Measurements from ENCODE around the gene SEC24D. TPM values are rescaled to one million over a fixed set of nuclear protein-coding genes. Genes with fewer than 3 reads are reported as not detected.

Gene SEC24D
- total RNA-seq, 1 experiment from 2014 or later: 63.1 TPM

DNA sequence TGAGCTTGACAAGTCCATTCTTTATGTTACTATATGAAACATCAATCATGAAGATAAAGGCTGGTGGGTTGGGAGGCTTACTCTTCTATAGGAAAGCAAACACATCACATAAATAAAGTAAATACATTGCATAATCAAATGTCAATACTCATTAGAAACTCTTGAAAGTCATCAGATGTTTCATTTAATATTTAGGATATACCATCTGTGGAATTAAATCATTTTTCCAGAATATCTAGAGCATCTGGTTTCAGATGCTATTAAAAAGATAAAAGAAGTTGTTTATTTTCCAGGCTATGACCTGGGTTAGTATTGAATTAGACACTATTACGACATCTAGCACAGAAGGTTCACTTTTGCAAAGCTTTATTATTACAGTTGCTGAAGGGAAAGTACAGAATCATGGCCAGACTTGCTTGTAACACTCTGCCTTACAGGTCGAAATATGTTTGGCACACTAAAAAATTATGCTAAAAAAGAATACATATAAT, 78.1 kb downstream of the SEC24D start:
- Mint-ChIP-seq H3K4me1 (peaks cover 20% of the 10 kb centered on the region), H3K27me3 (ENCODE audit: low read depth) (no peaks in the 10 kb centered on the region), H3K9me3 (no peaks in the 10 kb centered on the region), H3K36me3 (peaks cover 1% of the 10 kb centered on the region), H3K27ac (no peak overlapping the region), H3K4me3 (no peak overlapping the region)
- DNase-seq (ENCODE audit: low spot score) (no peak), ATAC-seq (no peak)
- CTCF ChIA-PET: no interaction called here
- POLR2A ChIA-PET: no interaction called here
- TF ChIP-seq ETV6 (CRISPR knock-in tag; IDR thresholded peaks at IDR 0.05) (no peak), SOX15 (CRISPR knock-in tag; IDR thresholded peaks at IDR 0.05) (no peak), SMAD4 (CRISPR knock-in tag; IDR thresholded peaks at IDR 0.05) (no peak), ZNF317 (CRISPR knock-in tag; IDR thresholded peaks at IDR 0.05; ENCODE audit: borderline replicate concordance, low read depth) (no peak), ZNF416 (CRISPR knock-in tag; IDR thresholded peaks at IDR 0.05) (no peak), SMAD3 (CRISPR knock-in tag; IDR thresholded peaks at IDR 0.05; ENCODE audit: borderline replicate concordance) (no peak)
- TF ChIP-seq, protein P1, sequence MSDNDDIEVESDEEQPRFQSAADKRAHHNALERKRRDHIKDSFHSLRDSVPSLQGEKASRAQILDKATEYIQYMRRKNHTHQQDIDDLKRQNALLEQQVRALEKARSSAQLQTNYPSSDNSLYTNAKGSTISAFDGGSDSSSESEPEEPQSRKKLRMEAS (CRISPR knock-in tag; IDR thresholded peaks at IDR 0.05): no peak
- TF ChIP-seq, protein P2, sequence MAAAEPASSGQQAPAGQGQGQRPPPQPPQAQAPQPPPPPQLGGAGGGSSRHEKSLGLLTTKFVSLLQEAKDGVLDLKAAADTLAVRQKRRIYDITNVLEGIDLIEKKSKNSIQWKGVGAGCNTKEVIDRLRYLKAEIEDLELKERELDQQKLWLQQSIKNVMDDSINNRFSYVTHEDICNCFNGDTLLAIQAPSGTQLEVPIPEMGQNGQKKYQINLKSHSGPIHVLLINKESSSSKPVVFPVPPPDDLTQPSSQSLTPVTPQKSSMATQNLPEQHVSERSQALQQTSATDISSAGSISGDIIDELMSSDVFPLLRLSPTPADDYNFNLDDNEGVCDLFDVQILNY (CRISPR knock-in tag; IDR thresholded peaks at IDR 0.05): no peak
- TF ChIP-seq, protein P3, sequence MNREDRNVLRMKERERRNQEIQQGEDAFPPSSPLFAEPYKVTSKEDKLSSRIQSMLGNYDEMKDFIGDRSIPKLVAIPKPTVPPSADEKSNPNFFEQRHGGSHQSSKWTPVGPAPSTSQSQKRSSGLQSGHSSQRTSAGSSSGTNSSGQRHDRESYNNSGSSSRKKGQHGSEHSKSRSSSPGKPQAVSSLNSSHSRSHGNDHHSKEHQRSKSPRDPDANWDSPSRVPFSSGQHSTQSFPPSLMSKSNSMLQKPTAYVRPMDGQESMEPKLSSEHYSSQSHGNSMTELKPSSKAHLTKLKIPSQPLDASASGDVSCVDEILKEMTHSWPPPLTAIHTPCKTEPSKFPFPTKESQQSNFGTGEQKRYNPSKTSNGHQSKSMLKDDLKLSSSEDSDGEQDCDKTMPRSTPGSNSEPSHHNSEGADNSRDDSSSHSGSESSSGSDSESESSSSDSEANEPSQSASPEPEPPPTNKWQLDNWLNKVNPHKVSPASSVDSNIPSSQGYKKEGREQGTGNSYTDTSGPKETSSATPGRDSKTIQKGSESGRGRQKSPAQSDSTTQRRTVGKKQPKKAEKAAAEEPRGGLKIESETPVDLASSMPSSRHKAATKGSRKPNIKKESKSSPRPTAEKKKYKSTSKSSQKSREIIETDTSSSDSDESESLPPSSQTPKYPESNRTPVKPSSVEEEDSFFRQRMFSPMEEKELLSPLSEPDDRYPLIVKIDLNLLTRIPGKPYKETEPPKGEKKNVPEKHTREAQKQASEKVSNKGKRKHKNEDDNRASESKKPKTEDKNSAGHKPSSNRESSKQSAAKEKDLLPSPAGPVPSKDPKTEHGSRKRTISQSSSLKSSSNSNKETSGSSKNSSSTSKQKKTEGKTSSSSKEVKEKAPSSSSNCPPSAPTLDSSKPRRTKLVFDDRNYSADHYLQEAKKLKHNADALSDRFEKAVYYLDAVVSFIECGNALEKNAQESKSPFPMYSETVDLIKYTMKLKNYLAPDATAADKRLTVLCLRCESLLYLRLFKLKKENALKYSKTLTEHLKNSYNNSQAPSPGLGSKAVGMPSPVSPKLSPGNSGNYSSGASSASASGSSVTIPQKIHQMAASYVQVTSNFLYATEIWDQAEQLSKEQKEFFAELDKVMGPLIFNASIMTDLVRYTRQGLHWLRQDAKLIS (CRISPR knock-in tag; IDR thresholded peaks at IDR 0.05; ENCODE audit: borderline replicate concordance): no peak
- TF ChIP-seq, protein P4, sequence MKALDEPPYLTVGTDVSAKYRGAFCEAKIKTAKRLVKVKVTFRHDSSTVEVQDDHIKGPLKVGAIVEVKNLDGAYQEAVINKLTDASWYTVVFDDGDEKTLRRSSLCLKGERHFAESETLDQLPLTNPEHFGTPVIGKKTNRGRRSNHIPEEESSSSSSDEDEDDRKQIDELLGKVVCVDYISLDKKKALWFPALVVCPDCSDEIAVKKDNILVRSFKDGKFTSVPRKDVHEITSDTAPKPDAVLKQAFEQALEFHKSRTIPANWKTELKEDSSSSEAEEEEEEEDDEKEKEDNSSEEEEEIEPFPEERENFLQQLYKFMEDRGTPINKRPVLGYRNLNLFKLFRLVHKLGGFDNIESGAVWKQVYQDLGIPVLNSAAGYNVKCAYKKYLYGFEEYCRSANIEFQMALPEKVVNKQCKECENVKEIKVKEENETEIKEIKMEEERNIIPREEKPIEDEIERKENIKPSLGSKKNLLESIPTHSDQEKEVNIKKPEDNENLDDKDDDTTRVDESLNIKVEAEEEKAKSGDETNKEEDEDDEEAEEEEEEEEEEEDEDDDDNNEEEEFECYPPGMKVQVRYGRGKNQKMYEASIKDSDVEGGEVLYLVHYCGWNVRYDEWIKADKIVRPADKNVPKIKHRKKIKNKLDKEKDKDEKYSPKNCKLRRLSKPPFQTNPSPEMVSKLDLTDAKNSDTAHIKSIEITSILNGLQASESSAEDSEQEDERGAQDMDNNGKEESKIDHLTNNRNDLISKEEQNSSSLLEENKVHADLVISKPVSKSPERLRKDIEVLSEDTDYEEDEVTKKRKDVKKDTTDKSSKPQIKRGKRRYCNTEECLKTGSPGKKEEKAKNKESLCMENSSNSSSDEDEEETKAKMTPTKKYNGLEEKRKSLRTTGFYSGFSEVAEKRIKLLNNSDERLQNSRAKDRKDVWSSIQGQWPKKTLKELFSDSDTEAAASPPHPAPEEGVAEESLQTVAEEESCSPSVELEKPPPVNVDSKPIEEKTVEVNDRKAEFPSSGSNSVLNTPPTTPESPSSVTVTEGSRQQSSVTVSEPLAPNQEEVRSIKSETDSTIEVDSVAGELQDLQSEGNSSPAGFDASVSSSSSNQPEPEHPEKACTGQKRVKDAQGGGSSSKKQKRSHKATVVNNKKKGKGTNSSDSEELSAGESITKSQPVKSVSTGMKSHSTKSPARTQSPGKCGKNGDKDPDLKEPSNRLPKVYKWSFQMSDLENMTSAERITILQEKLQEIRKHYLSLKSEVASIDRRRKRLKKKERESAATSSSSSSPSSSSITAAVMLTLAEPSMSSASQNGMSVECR (CRISPR knock-in tag; IDR thresholded peaks at IDR 0.05; ENCODE audit: borderline replicate concordance): no peak
- TF ChIP-seq, protein P5, sequence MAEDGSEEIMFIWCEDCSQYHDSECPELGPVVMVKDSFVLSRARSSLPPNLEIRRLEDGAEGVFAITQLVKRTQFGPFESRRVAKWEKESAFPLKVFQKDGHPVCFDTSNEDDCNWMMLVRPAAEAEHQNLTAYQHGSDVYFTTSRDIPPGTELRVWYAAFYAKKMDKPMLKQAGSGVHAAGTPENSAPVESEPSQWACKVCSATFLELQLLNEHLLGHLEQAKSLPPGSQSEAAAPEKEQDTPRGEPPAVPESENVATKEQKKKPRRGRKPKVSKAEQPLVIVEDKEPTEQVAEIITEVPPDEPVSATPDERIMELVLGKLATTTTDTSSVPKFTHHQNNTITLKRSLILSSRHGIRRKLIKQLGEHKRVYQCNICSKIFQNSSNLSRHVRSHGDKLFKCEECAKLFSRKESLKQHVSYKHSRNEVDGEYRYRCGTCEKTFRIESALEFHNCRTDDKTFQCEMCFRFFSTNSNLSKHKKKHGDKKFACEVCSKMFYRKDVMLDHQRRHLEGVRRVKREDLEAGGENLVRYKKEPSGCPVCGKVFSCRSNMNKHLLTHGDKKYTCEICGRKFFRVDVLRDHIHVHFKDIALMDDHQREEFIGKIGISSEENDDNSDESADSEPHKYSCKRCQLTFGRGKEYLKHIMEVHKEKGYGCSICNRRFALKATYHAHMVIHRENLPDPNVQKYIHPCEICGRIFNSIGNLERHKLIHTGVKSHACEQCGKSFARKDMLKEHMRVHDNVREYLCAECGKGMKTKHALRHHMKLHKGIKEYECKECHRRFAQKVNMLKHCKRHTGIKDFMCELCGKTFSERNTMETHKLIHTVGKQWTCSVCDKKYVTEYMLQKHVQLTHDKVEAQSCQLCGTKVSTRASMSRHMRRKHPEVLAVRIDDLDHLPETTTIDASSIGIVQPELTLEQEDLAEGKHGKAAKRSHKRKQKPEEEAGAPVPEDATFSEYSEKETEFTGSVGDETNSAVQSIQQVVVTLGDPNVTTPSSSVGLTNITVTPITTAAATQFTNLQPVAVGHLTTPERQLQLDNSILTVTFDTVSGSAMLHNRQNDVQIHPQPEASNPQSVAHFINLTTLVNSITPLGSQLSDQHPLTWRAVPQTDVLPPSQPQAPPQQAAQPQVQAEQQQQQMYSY (CRISPR knock-in tag; IDR thresholded peaks at IDR 0.05): no peak

DNA sequence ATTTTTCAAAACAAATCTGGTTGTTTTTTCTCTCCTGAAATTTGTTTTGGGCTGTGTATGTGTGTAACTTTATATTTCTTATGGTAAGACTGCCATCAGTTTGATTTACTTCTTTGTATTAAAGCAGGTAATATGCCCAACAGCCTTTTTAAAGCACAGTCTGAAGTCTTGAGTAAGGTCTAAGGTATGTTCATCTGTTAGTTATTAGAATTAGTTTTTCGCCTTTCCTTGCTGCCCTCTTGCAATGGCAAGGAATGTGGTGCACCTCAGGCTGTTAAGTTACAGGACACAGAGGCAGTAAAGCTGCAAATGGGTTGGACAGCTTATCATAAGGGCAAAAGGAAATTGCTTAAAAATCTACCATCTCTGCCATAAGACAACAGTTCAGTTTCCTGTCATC, 79.0 kb downstream of the SEC24D start:
- Mint-ChIP-seq H3K9me3 (no peaks in the 10 kb centered on the region), H3K36me3 (peaks cover 9% of the 10 kb centered on the region), H3K27me3 (ENCODE audit: low read depth) (no peaks in the 10 kb centered on the region), H3K4me1 (peaks cover 20% of the 10 kb centered on the region), H3K27ac (no peak overlapping the region), H3K4me3 (no peak overlapping the region)
- POLR2A ChIA-PET: no interaction called here
- DNase-seq (ENCODE audit: low spot score) (no peak), ATAC-seq (no peak)
- CTCF ChIA-PET: interaction anchor here (1.5 kb wide), 1 partner anchor 108 kb away, joined by 3 read pairs; no protein-coding TSS in a partner anchor
- TF ChIP-seq FOXK1 (CRISPR knock-in tag; IDR thresholded peaks at IDR 0.05) (no peak), NR1H2 (CRISPR knock-in tag; IDR thresholded peaks at IDR 0.05) (no peak)
- TF ChIP-seq, protein P6, sequence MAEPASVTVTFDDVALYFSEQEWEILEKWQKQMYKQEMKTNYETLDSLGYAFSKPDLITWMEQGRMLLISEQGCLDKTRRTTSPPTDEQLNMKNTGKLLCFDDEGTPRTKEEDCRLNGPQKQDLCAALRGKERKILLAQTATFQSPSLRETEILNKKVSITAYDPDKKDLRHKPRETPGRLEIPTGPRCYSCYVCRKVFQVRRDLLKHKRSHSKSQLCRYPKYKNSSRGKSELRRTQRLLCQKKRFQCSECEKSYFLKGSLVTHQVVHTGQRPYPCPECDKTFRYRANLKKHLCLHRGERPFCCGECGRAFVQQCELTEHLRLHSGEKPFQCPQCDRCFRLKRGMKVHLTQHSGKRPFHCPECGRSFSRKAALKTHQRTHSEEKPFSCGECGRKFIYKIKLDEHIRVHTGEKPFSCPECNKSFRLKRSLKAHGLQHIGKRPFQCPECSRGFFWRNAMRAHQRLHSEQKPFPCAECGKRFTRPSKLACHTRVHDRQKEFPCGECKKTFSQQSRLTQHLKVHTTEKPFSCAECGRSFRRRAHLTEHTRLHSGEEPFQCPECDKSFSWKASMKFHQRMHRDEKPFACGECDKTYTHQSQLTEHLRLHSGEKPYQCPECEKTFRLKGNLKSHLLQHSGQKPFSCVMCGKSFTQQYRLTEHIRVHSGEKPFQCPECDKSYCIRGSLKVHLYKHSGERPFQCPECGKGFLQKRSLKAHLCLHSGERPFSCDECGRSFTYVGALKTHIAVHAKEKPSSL (CRISPR knock-in tag; conservative IDR thresholded peaks at IDR 0.05): no peak
- TF ChIP-seq, protein P5 (CRISPR knock-in tag; IDR thresholded peaks at IDR 0.05): no peak
